ENCODE results near the gene VARS1.
"Not testable (repeated sequence)": the region's sequence is repeated elsewhere in the genome, so short reads cannot be mapped to it uniquely, and the experiment has no call there.

GRCh38 chr6:31793927-31794245 lies 1.7 kb downstream of the VARS1 start:
- TF ChIP-seq CTCF (conservative IDR thresholded peaks at IDR 0.05); EZH2 (IDR thresholded peaks at IDR 0.05; ENCODE audit: low read depth): not testable (repeated sequence)
